ENCODE results near the gene EPC1. TPM values are rescaled to one million over a fixed set of nuclear protein-coding genes. Genes with fewer than 3 reads are reported as not detected.
"Not testable (repeated sequence)": the region's sequence is repeated elsewhere in the genome, so short reads cannot be mapped to it uniquely, and the experiment has no call there.

The EPC1 gene
- total RNA-seq, 1 donor from 2014 or later = 72.0 TPM

GRCh38 chr10:32229170-32229569, 117.8 kb downstream of the EPC1 start:
- Histone ChIP-seq H3K27me3 (ENCODE audit: control insufficient read depth in 3 of 3, insufficient read depth in 3 of 3, low read length in 3 of 3) (no peaks in the 10 kb centered on the region), H3K9ac (ENCODE audit: low read depth in 1 of 3, low read length in 3 of 3) (no peak overlapping the region), H3K36me3 (ENCODE audit: control insufficient read depth in 3 of 3, insufficient read depth in 3 of 3, low read length in 3 of 3) (no peaks in the 10 kb centered on the region), H3K4me3 (ENCODE audit: low read length in 3 of 3) (no peak overlapping the region), H3K4me1 (ENCODE audit: control insufficient read depth in 3 of 3, insufficient read depth in 3 of 3, low read length in 3 of 3) (no peaks in the 10 kb centered on the region), H3K9me3 (ENCODE audit: control insufficient read depth in 3 of 3, low read length in 3 of 3) (no peaks in the 10 kb centered on the region), H3K27ac (ENCODE audit: low read depth, low read length) (no peak overlapping the region)

- Histone ChIP-seq H3K4me1 (ENCODE audit: control insufficient read depth in 3 of 3, insufficient read depth in 3 of 3, low read length in 3 of 3) (no peaks in the 10 kb centered on the region), H3K27me3 (ENCODE audit: control insufficient read depth in 3 of 3, insufficient read depth in 3 of 3, low read length in 3 of 3) (no peaks in the 10 kb centered on the region), H3K36me3 (ENCODE audit: control insufficient read depth in 3 of 3, insufficient read depth in 3 of 3, low read length in 3 of 3) (no peaks in the 10 kb centered on the region), H3K27ac (ENCODE audit: low read depth, low read length) (no peak overlapping the region), H3K9ac (ENCODE audit: low read depth in 1 of 3, low read length in 3 of 3) (no peak overlapping the region), H3K4me3 (ENCODE audit: low read length in 3 of 3) (no peak overlapping the region), H3K9me3 (ENCODE audit: control insufficient read depth in 3 of 3, low read length in 3 of 3) (no peaks in the 10 kb centered on the region)
Observed at GRCh38 chr10:32227802-32228201, 119.2 kb downstream of the EPC1 start.

GRCh38 chr10:32226624-32227023, 120.3 kb downstream of the EPC1 start:
- Histone ChIP-seq H3K36me3 (ENCODE audit: control insufficient read depth in 3 of 3, insufficient read depth in 3 of 3, low read length in 3 of 3) (no peaks in the 10 kb centered on the region), H3K9ac (ENCODE audit: low read depth in 1 of 3, low read length in 3 of 3) (no peak overlapping the region)

DNA sequence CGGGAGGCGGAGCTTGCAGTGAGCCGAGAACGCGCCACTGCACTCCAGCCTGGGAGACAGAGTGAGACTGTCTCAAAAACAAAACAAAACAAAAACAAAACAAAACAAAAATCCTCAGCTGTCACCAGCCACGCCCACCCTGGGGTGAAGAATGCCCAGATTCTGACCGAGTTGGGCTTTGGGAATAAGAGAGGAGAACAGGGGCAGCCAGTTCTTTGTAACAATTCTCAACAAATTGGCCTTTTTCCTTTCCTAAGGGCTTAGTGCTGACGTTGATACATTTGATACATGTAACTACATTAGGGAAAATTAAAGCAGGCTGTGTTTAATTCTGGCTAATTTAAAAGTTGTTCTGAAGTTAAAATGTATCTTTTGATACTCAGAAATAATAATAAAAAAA, 121.0 kb downstream of the EPC1 start:
- no peaks in the 10 kb centered on the region for H3K36me3 ChIP-seq (ENCODE audit: control insufficient read depth in 3 of 3, insufficient read depth in 3 of 3, low read length in 3 of 3)
- H3K9ac ChIP-seq (ENCODE audit: low read depth in 1 of 3, low read length in 3 of 3) = no peak overlapping the region
- no peaks in the 10 kb centered on the region for H3K4me1 ChIP-seq (ENCODE audit: control insufficient read depth in 3 of 3, insufficient read depth in 3 of 3, low read length in 3 of 3)
- H3K27me3 ChIP-seq (ENCODE audit: control insufficient read depth in 3 of 3, insufficient read depth in 3 of 3, low read length in 3 of 3) = no peaks in the 10 kb centered on the region
- H3K9me3 ChIP-seq (ENCODE audit: control insufficient read depth in 3 of 3, low read length in 3 of 3) = no peaks in the 10 kb centered on the region
- H3K4me3 ChIP-seq (ENCODE audit: low read length in 3 of 3) = no peak overlapping the region
- no peak overlapping the region for H3K27ac ChIP-seq (ENCODE audit: low read depth, low read length)

More at GRCh38 chr10:32226624-32227023, 120.3 kb downstream of the EPC1 start:
- Histone ChIP-seq H3K27me3 (ENCODE audit: control insufficient read depth in 3 of 3, insufficient read depth in 3 of 3, low read length in 3 of 3) (no peaks in the 10 kb centered on the region), H3K27ac (ENCODE audit: low read depth, low read length) (no peak overlapping the region), H3K9me3 (ENCODE audit: control insufficient read depth in 3 of 3, low read length in 3 of 3) (no peaks in the 10 kb centered on the region), H3K4me3 (ENCODE audit: low read length in 3 of 3) (no peak overlapping the region), H3K4me1 (ENCODE audit: control insufficient read depth in 3 of 3, insufficient read depth in 3 of 3, low read length in 3 of 3) (no peaks in the 10 kb centered on the region)

DNA sequence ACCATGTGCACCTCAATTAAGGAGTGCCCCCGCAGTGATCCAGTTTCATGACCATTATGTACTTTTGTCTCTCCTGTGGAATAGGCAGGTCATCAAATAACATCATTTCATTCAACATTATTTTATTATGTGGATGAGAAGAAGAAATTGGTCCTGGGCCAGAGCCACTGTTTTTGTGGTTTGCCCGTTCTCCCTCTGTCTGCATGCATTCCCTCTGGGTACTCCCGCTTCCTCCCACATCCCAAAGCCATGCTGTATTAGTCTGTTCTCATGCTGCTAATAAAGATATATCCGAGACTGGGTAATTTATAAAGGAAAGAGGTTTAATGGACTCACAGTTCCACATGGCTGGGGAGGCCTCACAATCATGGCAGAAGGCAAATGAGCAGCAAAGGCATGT, 124.6 kb downstream of the EPC1 start:
- H3K36me3 ChIP-seq (ENCODE audit: control insufficient read depth in 3 of 3, insufficient read depth in 3 of 3, low read length in 3 of 3); H3K4me1 ChIP-seq (ENCODE audit: control insufficient read depth in 3 of 3, insufficient read depth in 3 of 3, low read length in 3 of 3); H3K4me3 ChIP-seq (ENCODE audit: low read length in 3 of 3); H3K9me3 ChIP-seq (ENCODE audit: control insufficient read depth in 3 of 3, low read length in 3 of 3); H3K27ac ChIP-seq (ENCODE audit: low read depth, low read length); H3K27me3 ChIP-seq (ENCODE audit: control insufficient read depth in 3 of 3, insufficient read depth in 3 of 3, low read length in 3 of 3); H3K9ac ChIP-seq (ENCODE audit: low read depth in 1 of 3, low read length in 3 of 3): not testable (repeated sequence)

GRCh38 chr10:32219156-32219555, 127.8 kb downstream of the EPC1 start:
- not testable (repeated sequence) for H3K4me3 ChIP-seq (ENCODE audit: low read length in 3 of 3); H3K27me3 ChIP-seq (ENCODE audit: control insufficient read depth in 3 of 3, insufficient read depth in 3 of 3, low read length in 3 of 3); H3K36me3 ChIP-seq (ENCODE audit: control insufficient read depth in 3 of 3, insufficient read depth in 3 of 3, low read length in 3 of 3); H3K27ac ChIP-seq (ENCODE audit: low read depth, low read length); H3K4me1 ChIP-seq (ENCODE audit: control insufficient read depth in 3 of 3, insufficient read depth in 3 of 3, low read length in 3 of 3); H3K9ac ChIP-seq (ENCODE audit: low read depth in 1 of 3, low read length in 3 of 3); H3K9me3 ChIP-seq (ENCODE audit: control insufficient read depth in 3 of 3, low read length in 3 of 3)

- H3K4me3 ChIP-seq (ENCODE audit: low read length in 3 of 3); H3K27ac ChIP-seq (ENCODE audit: low read depth, low read length); H3K36me3 ChIP-seq (ENCODE audit: control insufficient read depth in 3 of 3, insufficient read depth in 3 of 3, low read length in 3 of 3): not testable (repeated sequence)
Observed at GRCh38 chr10:32218206-32219044, 128.5 kb downstream of the EPC1 start.

More at GRCh38 chr10:32218206-32219044, 128.5 kb downstream of the EPC1 start:
- H3K27me3 ChIP-seq (ENCODE audit: control insufficient read depth in 3 of 3, insufficient read depth in 3 of 3, low read length in 3 of 3); H3K9me3 ChIP-seq (ENCODE audit: control insufficient read depth in 3 of 3, low read length in 3 of 3); H3K4me1 ChIP-seq (ENCODE audit: control insufficient read depth in 3 of 3, insufficient read depth in 3 of 3, low read length in 3 of 3); H3K9ac ChIP-seq (ENCODE audit: low read depth in 1 of 3, low read length in 3 of 3): not testable (repeated sequence)

Small RNAs within 50 kb of the gene (small RNA-seq; reads per million reads assigned to genes)
- gene RNU6-1244P = not detected

Other genes with a start within 250 kb of the EPC1 start
- gene CCDC7, start 99.0 kb upstream of the EPC1 start, total RNA-seq = 71.5 TPM